B cell (primary cell): ENCODE data around the gene MAP7D2. TPM values are rescaled to one million over a fixed set of nuclear protein-coding genes. Genes with fewer than 3 reads are reported as not detected.

Experiments used
- ATAC-seq: fragments of 200-7000 bp; cut with Tn5 transposase; one replicate; pipeline ENCODE4 v1.10.0; 2021; ENCODE audit warnings: low read depth, mild to moderate bottlenecking, moderate number of reproducible peaks, moderate library complexity
- CTCF ChIA-PET: fragments of 350-600 bp; sonication (Branson Sonifier 250); formaldehyde crosslinking; loops from one replicate; lab custom pipeline; 2021; ENCODE audit warnings: antibody characterized with exemption, inconsistent platforms; lab: Charles Lee
- POLR2A ChIA-PET: fragments of 350-600 bp; sonication (Branson Sonifier 250); formaldehyde crosslinking; loops from one replicate; lab custom pipeline; 2021; ENCODE audit warnings: antibody characterized with exemption; lab: Charles Lee
- DNase-seq: peaks from one replicate; pipeline ENCODE4 v3.0.0; 2013
- H2AFZ ChIP-seq: 2 replicates; pipeline ENCODE4 v1.6.1; 2012; ENCODE audit warnings: mild to moderate bottlenecking, low read depth, low read length; ENCODE audit not compliant: insufficient read depth, poor library complexity, severe bottlenecking
- H3K27ac ChIP-seq, 2 donors: 1 replicate in 1 of 2; 2 replicates in 1 of 2; pipeline ENCODE4 v1.5.1; 2012 to 2013; ENCODE audit warnings: low read length in 2 of 2, mild to moderate bottlenecking in 2 of 2, moderate library complexity in 1 of 2
- H3K27me3 ChIP-seq, 4 experiments: fragments of 200-600 bp in 1 of 4; sonication (generic) in 1 of 4; replicated peaks in 1 of 4; 1 replicate in 2 of 4; 2 replicates in 2 of 4; pipeline versions ENCODE4 v1.6.1 to v1.7.0; 2013 to 2016; ENCODE audit warnings: low read length in 3 of 4, mild to moderate bottlenecking in 2 of 4, mixed read lengths in 1 of 4, moderate library complexity in 1 of 4; ENCODE audit not compliant: insufficient read depth in 4 of 4, control insufficient read depth in 3 of 4; ENCODE audit errors: control extremely low read depth in 1 of 4
- H3K36me3 ChIP-seq, 2 experiments: replicated peaks in 1 of 2; 1 replicate in 1 of 2; 2 replicates in 1 of 2; pipeline versions ENCODE4 v1.6.1 to v1.7.1; 2013; ENCODE audit warnings: low read length in 1 of 2; ENCODE audit not compliant: insufficient read depth in 2 of 2, control insufficient read depth in 1 of 2; ENCODE audit errors: control extremely low read depth in 1 of 2, extremely low read depth in 1 of 2
- H3K4me1 ChIP-seq, 2 donors: fragments of 200-600 bp in 1 of 2; sonication (generic) in 1 of 2; 1 replicate in 1 of 2; 2 replicates in 1 of 2; pipeline versions ENCODE4 v1.5.1 to v1.6.1; 2013 to 2017; ENCODE audit warnings: low read length in 2 of 2; ENCODE audit not compliant: control insufficient read depth in 2 of 2, insufficient read depth in 2 of 2
- H3K4me2 ChIP-seq: replicated peaks from 2 replicates; pipeline ENCODE3; 2012; ENCODE audit warnings: mild to moderate bottlenecking, low read depth, low read length; ENCODE audit not compliant: poor library complexity, severe bottlenecking
- H3K4me3 ChIP-seq, 5 experiments: fragments of 200-600 bp in 1 of 5; sonication (generic) in 1 of 5; 1 replicate in 3 of 5; 2 replicates in 2 of 5; pipeline versions ENCODE4 v1.5.1 to v1.7.0; 2011 to 2016; ENCODE audit warnings: low read length in 4 of 5, mild to moderate bottlenecking in 4 of 5, low read depth in 2 of 5, control low read depth in 1 of 5, moderate library complexity in 1 of 5; ENCODE audit not compliant: insufficient read depth in 1 of 5; ENCODE audit errors: control extremely low read depth in 1 of 5, extremely low read depth in 1 of 5
- H3K79me2 ChIP-seq: fragments of 200-600 bp; sonication (generic); one replicate; pipeline ENCODE4 v1.6.0; 2016; ENCODE audit warnings: low read length; ENCODE audit not compliant: control insufficient read depth, insufficient read depth
- H3K9ac ChIP-seq: fragments of 200-600 bp; sonication (generic); 2 replicates; pipeline ENCODE4 v1.6.1; 2017; ENCODE audit warnings: mild to moderate bottlenecking, low read length, moderate library complexity
- H3K9me3 ChIP-seq, 3 donors: one replicate each; pipeline versions ENCODE4 v1.6.1 to v1.7.1; 2013; ENCODE audit warnings: low read length in 2 of 3; ENCODE audit not compliant: control insufficient read depth in 2 of 3, insufficient read depth in 1 of 3; ENCODE audit errors: control extremely low read depth in 1 of 3
- H4K20me1 ChIP-seq: 2 replicates; pipeline ENCODE4 v1.6.0; 2012; ENCODE audit warnings: mild to moderate bottlenecking, low read length; ENCODE audit not compliant: insufficient read depth, control insufficient read depth, poor library complexity, severe bottlenecking
- H3K27ac Mint-ChIP-seq: one replicate; pipeline ENCODE4 v1.8.0; 2021; ENCODE audit warnings: mixed read lengths
- H3K27me3 Mint-ChIP-seq: one replicate; pipeline ENCODE4 v1.8.0; 2021; ENCODE audit warnings: mixed read lengths
- H3K4me1 Mint-ChIP-seq: one replicate; pipeline ENCODE4 v1.8.0; 2021; ENCODE audit warnings: mixed read lengths
- H3K4me3 Mint-ChIP-seq: one replicate; pipeline ENCODE4 v1.8.0; 2021; ENCODE audit warnings: mixed read lengths
- H3K9me3 Mint-ChIP-seq: one replicate; pipeline ENCODE4 v1.8.0; 2022; ENCODE audit warnings: mixed read lengths; ENCODE audit not compliant: insufficient read depth
- CTCF ChIP-seq: fragments of 200-600 bp; IDR thresholded peaks from one replicate; pipeline ENCODE4 v1.8.0; 2022; ENCODE audit warnings: antibody characterized with exemption, mild to moderate bottlenecking
- EZH2 ChIP-seq: IDR thresholded peaks from 2 replicates; pipeline ENCODE4 v1.6.1; 2012; ENCODE audit warnings: borderline replicate concordance, low read depth, mild to moderate bottlenecking, moderate library complexity, low read length; ENCODE audit not compliant: insufficient read depth, poor library complexity, severe bottlenecking
- WGBS: methylation state at CpG from one replicate; pipeline ENCODE4 v1.1.5; 2013; ENCODE audit warnings: missing lambda C conversion rate; ENCODE audit not compliant: insufficient coverage; 5-methylcytosine and 5-hydroxymethylcytosine counted together
- intact Hi-C: fragments of 100-400 bp; cut with micrococcal nuclease; formaldehyde crosslinking; loops from one replicate; pipeline ENCODE4 v1.10.0; 2022
- polyA plus RNA-seq: library from polyadenylated mRNA; depleted of rRNA; stranded (reverse); fragments of >200 nt; gene quantifications from 2 replicates; pipeline ENCODE4 v1.2.3, GENCODE V29; 2012
- total RNA-seq, 2 donors: library from RNA; stranded (reverse); fragments of 120-200 nt in 1 of 2; gene quantifications; 1 replicate in 1 of 2; 2 replicates in 1 of 2; pipeline versions ENCODE4 v1.2.3 to v1.2.4, GENCODE V29; 2013 to 2022

MAP7D2 gene
- total and polyA plus RNA-seq, 2 donors (not counting 1 experiment from before 2014, with no cell fraction given): 0.54 TPM; not detected in 1

DNA sequence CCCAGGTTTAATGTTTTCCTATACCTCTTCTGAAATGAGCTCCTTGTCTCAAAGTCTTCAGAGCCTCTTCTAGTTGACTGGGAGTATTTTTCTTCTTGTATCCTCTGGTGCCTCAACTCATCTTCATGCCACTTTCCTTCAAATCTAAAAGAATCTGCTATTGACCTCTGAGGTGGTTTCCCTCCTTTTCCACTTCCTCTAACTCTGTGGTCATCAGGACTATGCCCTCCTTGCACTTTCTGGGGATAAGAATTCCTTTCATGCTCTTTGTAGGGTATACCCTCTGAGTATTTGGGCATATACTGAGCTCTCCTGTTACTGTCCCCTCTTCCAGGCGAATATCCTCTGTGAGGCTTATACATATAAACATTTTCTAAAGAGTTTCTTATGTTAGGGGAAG lies 150.7 kb downstream of the MAP7D2 start:
- Histone ChIP-seq H3K4me1 (no peaks in the 10 kb centered on the region), H3K4me2 (no peak overlapping the region), H2AFZ (no peak overlapping the region), H3K27me3 (no peaks in the 10 kb centered on the region), H4K20me1 (no peaks in the 10 kb centered on the region), H3K27ac (no peak overlapping the region), H3K9me3 (no peaks in the 10 kb centered on the region), H3K79me2 (no peaks in the 10 kb centered on the region), H3K36me3 (peaks cover 0 to 14% of the 10 kb centered on the region in 2 experiments), H3K4me3 (no peak overlapping the region), H3K9ac (no peak overlapping the region)
- WGBS: no CpG with 5 or more reads among the region's 1 CpG
- ATAC-seq (no peak), DNase-seq (no peak)
- Mint-ChIP-seq H3K27ac (no peak overlapping the region), H3K27me3 (no peaks in the 10 kb centered on the region), H3K4me3 (no peak overlapping the region), H3K4me1 (peaks cover 1% of the 10 kb centered on the region), H3K9me3 (no peaks in the 10 kb centered on the region)
- CTCF ChIA-PET: no interaction called here
- TF ChIP-seq EZH2 (no peak), CTCF (no peak)
- intact Hi-C loops: no loop called here
- POLR2A ChIA-PET: no interaction called here

GRCh38 chrX:19964017-19964710 lies 152.5 kb downstream of the MAP7D2 start:
- Mint-ChIP-seq H3K27me3 (no peaks in the 10 kb centered on the region), H3K4me1 (peaks cover 3% of the 10 kb centered on the region), H3K27ac (no peak overlapping the region), H3K4me3 (no peak overlapping the region), H3K9me3 (no peaks in the 10 kb centered on the region)
- ChIA-PET CTCF (no interaction called here), POLR2A (no interaction called here)
- Histone ChIP-seq H3K79me2 (no peaks in the 10 kb centered on the region), H4K20me1 (no peaks in the 10 kb centered on the region), H3K4me2 (no peak overlapping the region), H3K4me1 (no peaks in the 10 kb centered on the region), H3K27ac (no peak overlapping the region), H3K9ac (no peak overlapping the region), H3K4me3 (no peak overlapping the region), H2AFZ (no peak overlapping the region), H3K27me3 (no peaks in the 10 kb centered on the region), H3K9me3 (no peaks in the 10 kb centered on the region), H3K36me3 (peaks cover 0 to 14% of the 10 kb centered on the region in 2 experiments)
- ATAC-seq (no peak), DNase-seq (no peak)
- 50% methylated on average over 4 of the region's 9 CpGs for WGBS
- no peak for TF ChIP-seq CTCF
- no peak for TF ChIP-seq EZH2
- intact Hi-C loops: no loop called here
